Progenitor cell of endocrine pancreas (in vitro differentiated cells): ENCODE data around the gene AIFM1. TPM values are rescaled to one million over a fixed set of nuclear protein-coding genes. Genes with fewer than 3 reads are reported as not detected.

Experiments used
- DNase-seq: peaks from one replicate; pipeline ENCODE4 v3.0.0; 2021; ENCODE audit warnings: low spot score; ENCODE audit not compliant: unreplicated experiment
- H3K27ac Mint-ChIP-seq: 2 replicates; pipeline ENCODE4 v1.8.0; 2021; ENCODE audit warnings: mild to moderate bottlenecking, moderate library complexity, mixed read lengths
- H3K27me3 Mint-ChIP-seq: 2 replicates; pipeline ENCODE4 v1.8.0; 2021; ENCODE audit warnings: mixed read lengths
- H3K36me3 Mint-ChIP-seq: 2 replicates; pipeline ENCODE4 v1.8.0; 2022; ENCODE audit warnings: mixed read lengths; ENCODE audit not compliant: insufficient read depth
- H3K4me1 Mint-ChIP-seq: 2 replicates; pipeline ENCODE4 v1.8.0; 2021; ENCODE audit warnings: low read depth, mixed read lengths
- H3K4me3 Mint-ChIP-seq: 2 replicates; pipeline ENCODE4 v1.8.0; 2021; ENCODE audit warnings: low read depth, mild to moderate bottlenecking, moderate library complexity, mixed read lengths
- H3K9me3 Mint-ChIP-seq: 2 replicates; pipeline ENCODE4 v1.8.0; 2021; ENCODE audit warnings: low read depth, mixed read lengths
- total RNA-seq: library from RNA; stranded (reverse); gene quantifications from 2 replicates; pipeline ENCODE4 v1.2.1, GENCODE V29; 2021
- TF ChIP-seq, protein P1 (sequence below): fragments of 200-600 bp; sonication (generic); IDR thresholded peaks from one replicate; pipeline ENCODE4 v1.5.0; 2021; ENCODE audit warnings: antibody characterized with exemption, mild to moderate bottlenecking; ENCODE audit not compliant: unreplicated experiment

The AIFM1 gene
- total RNA-seq, 1 donor from 2014 or later: 35.5 TPM

DNA sequence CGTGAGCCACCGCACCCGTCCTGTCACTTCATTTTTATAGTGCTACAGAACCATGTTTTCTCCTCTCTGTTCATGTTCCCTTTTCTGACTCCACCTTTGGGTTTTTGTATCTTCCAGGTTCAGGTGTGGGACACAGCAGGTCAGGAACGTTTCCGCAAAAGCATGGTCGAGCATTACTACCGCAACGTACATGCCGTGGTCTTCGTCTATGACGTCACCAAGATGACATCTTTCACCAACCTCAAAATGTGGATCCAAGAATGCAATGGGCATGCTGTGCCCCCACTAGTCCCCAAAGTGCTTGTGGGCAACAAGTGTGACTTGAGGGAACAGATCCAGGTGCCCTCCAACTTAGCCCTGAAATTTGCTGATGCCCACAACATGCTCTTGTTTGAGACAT is 18.5 kb upstream of the AIFM1 start:
- H3K27me3 Mint-ChIP-seq: no peaks in the 10 kb centered on the region
- TF ChIP-seq, protein P1, sequence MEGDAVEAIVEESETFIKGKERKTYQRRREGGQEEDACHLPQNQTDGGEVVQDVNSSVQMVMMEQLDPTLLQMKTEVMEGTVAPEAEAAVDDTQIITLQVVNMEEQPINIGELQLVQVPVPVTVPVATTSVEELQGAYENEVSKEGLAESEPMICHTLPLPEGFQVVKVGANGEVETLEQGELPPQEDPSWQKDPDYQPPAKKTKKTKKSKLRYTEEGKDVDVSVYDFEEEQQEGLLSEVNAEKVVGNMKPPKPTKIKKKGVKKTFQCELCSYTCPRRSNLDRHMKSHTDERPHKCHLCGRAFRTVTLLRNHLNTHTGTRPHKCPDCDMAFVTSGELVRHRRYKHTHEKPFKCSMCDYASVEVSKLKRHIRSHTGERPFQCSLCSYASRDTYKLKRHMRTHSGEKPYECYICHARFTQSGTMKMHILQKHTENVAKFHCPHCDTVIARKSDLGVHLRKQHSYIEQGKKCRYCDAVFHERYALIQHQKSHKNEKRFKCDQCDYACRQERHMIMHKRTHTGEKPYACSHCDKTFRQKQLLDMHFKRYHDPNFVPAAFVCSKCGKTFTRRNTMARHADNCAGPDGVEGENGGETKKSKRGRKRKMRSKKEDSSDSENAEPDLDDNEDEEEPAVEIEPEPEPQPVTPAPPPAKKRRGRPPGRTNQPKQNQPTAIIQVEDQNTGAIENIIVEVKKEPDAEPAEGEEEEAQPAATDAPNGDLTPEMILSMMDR: no peak
- no peaks in the 10 kb centered on the region for H3K36me3 Mint-ChIP-seq
- H3K9me3 Mint-ChIP-seq: peaks cover 8% of the 10 kb centered on the region
- H3K4me1 Mint-ChIP-seq: no peaks in the 10 kb centered on the region
- peak overlapping the region; percentile 89 for H3K27ac Mint-ChIP-seq
- H3K4me3 Mint-ChIP-seq: no peak overlapping the region
- no peak for DNase-seq

DNA sequence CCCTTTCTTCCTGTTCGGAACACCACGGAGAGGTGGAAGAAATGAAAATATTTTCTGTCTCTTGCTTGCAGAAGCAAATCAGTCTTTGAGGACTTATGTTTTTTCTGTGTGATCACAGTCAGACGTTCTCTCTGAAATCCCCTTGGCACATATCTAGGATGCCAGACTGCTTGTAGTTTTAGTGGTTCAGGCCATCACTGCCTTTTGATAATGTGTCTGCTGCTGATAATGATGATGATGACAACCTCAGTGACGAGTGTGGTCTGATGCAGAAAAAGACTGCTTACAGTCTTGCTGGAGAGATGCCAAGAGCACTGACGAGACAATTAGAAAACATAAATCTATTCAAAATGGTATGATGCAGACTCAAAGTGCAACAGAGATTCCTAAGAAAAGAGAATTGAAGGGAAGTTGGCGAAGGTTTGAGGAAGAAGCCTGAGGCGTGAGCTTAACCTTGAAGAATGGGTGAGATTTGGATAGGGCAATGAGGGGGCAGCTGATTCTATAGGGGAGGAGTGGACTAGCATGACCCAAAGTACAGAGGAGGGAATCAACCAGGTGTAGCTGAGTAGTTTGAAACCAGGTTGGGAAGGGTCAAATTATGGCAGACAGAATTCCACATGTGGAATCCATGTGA is 14.1 kb upstream of the AIFM1 start:
- Mint-ChIP-seq H3K36me3 (peaks cover 4% of the 10 kb centered on the region), H3K4me3 (no peak overlapping the region), H3K9me3 (peaks cover 13% of the 10 kb centered on the region), H3K4me1 (peaks cover 2% of the 10 kb centered on the region), H3K27me3 (no peaks in the 10 kb centered on the region), H3K27ac (no peak overlapping the region)
- no peak for DNase-seq
- TF ChIP-seq, protein P1: no peak

DNA sequence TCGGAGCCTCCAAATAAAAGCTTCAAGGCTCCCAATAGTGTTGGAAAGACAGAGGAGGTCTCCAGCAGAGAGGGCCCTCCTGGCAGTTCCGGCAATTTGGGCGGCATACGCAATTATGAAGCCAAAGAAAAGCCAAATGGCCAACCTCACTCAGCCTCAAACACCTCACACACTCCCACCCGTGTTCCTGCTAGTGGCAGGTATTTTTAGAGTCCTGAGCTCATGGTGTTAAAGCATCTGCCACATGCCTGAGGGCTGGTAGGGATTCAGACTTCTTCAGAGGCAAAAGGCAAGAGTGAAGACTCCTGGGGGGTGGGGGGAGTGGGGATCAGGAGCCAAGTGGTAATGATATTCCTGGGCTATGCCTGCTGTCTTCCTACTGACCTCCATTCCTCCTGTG is 13.5 kb upstream of the AIFM1 start:
- no peak for DNase-seq
- TF ChIP-seq, protein P1: no peak
- Mint-ChIP-seq H3K27me3 (peaks cover 2% of the 10 kb centered on the region), H3K36me3 (peaks cover 4% of the 10 kb centered on the region), H3K9me3 (peaks cover 15% of the 10 kb centered on the region), H3K4me1 (peaks cover 2% of the 10 kb centered on the region), H3K27ac (no peak overlapping the region), H3K4me3 (no peak overlapping the region)

DNA sequence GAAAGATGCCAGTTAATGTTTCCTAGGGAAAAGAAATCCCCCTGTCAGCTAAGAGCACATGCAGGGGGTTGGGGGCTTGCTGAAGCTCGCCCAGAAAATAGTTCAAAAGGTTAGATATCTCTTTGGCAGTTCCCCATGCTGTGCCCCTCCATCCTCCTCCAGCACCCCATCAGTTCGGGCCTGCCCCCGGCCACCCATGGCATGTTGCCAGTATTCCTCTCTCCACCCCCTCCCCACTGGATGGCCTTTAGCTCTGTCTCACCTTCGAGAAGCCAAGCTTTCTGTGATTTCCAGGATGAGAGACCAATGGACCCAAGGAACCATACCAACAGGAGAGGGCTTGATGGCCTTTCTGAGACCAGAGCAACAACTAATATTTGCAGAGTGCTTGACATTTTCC is 11.3 kb upstream of the AIFM1 start:
- no peak for DNase-seq
- H3K36me3 Mint-ChIP-seq: peaks cover 4% of the 10 kb centered on the region
- H3K4me1 Mint-ChIP-seq: peaks cover 2% of the 10 kb centered on the region
- TF ChIP-seq, protein P1: no peak
- peaks cover 23% of the 10 kb centered on the region for H3K27me3 Mint-ChIP-seq
- H3K9me3 Mint-ChIP-seq: peaks cover 16% of the 10 kb centered on the region
- no peak overlapping the region for H3K27ac Mint-ChIP-seq
- no peak overlapping the region for H3K4me3 Mint-ChIP-seq

DNA sequence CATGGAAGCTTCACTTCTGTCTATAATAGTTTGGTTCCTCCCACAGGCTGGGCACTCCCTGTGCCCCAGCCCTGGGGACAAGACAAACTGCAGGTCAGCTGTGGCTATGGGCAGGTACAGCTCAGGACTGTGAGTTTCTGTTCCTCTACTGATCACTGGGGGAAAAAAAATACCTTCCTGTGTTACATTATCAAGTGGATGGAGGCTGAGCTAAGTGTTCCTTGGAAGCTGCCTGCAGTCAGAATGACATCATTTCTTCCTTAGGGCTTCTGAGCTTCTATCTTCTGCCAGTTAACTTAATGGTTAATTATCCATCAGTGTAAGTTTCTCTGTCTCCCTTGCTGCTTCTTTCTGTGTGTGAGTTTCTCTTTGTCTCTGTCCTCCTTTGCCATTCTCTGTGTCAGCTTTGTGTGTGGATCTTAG is 10.7 kb upstream of the AIFM1 start:
- Mint-ChIP-seq H3K4me3 (no peak overlapping the region), H3K36me3 (peaks cover 4% of the 10 kb centered on the region), H3K27me3 (peaks cover 23% of the 10 kb centered on the region), H3K4me1 (peaks cover 2% of the 10 kb centered on the region), H3K9me3 (peaks cover 16% of the 10 kb centered on the region), H3K27ac (no peak overlapping the region)
- TF ChIP-seq, protein P1: no peak
- DNase-seq: no peak
